ENCODE measurements around the gene AP3D1.

DNA sequence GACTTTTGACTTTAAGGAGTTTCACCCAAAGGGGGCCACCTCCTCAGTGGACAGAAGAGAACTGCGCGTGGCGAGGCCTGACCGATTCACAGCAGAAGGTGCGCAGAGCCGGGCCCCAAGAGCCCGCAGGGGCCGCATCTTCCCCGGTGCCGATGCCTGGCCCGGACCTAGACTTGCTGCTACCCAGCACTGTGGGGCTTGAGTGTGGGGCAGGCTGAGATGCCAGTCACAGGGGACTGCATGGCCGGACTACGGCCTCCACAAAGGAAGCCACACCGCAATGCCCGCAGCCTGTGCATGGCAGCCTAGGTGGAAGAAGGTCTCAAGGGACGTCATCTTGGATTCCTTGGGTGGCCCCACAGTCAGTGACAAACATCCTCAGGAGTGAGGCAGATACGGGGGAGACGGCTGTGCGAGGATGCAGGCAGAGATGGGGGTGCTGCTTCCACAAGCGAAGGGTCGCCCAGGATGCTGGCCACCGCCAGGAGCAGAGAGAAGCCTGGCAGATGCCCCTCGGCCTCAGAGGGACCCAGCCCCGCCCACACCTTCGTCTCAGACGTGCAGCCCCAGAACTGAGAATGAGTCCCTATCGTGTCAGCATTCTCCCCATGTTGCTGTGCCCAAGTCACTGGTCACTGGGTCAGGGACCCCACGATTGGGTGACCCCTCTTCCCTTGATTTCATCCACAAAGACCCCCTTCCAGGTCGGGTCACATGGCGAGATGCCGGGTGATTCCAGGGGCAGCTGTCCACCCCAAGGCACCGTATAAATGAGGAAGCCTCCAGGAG, 72.1 kb downstream of the AP3D1 start:
- TF ChIP-seq, protein P1, sequence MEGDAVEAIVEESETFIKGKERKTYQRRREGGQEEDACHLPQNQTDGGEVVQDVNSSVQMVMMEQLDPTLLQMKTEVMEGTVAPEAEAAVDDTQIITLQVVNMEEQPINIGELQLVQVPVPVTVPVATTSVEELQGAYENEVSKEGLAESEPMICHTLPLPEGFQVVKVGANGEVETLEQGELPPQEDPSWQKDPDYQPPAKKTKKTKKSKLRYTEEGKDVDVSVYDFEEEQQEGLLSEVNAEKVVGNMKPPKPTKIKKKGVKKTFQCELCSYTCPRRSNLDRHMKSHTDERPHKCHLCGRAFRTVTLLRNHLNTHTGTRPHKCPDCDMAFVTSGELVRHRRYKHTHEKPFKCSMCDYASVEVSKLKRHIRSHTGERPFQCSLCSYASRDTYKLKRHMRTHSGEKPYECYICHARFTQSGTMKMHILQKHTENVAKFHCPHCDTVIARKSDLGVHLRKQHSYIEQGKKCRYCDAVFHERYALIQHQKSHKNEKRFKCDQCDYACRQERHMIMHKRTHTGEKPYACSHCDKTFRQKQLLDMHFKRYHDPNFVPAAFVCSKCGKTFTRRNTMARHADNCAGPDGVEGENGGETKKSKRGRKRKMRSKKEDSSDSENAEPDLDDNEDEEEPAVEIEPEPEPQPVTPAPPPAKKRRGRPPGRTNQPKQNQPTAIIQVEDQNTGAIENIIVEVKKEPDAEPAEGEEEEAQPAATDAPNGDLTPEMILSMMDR (conservative IDR thresholded peaks at IDR 0.05; ENCODE audit: low read depth, low read length) = no peak
- TF ChIP-seq EZH2phosphoT487 (IDR thresholded peaks at IDR 0.05; ENCODE audit: borderline replicate concordance, low read length) (no peak), EZH2 (IDR thresholded peaks at IDR 0.05; ENCODE audit: low read length, unreplicated experiment) (no peak)

All from PC-3 (cell line).